MM.1S (cell line): ENCODE results near the gene CCSER2.

Experiments used
- DNase-seq: peaks from one replicate; pipeline ENCODE4 v3.0.0-alpha.2; 2015
- H2AFZ ChIP-seq: fragments of 300-600 bp; sonication (generic); 2 replicates; pipeline ENCODE4 v1.6.0; 2016; ENCODE audit warnings: antibody characterized with exemption, low read length
- H3F3A ChIP-seq: fragments of 300-600 bp; sonication (generic); 2 replicates; pipeline ENCODE4 v1.6.1; 2016; ENCODE audit warnings: mild to moderate bottlenecking, antibody characterized with exemption, low read length, moderate library complexity, mixed read lengths; ENCODE audit not compliant: insufficient read depth
- H3K27ac ChIP-seq: fragments of 300-600 bp; sonication (generic); 2 replicates; pipeline ENCODE4 v1.5.1; 2016; ENCODE audit warnings: mild to moderate bottlenecking, low read length
- H3K27me3 ChIP-seq: fragments of 300-600 bp; sonication (generic); replicated peaks from 2 replicates; pipeline ENCODE4 v1.6.0; 2016; ENCODE audit warnings: low read length; ENCODE audit not compliant: insufficient read depth
- H3K36me3 ChIP-seq: fragments of 300-600 bp; sonication (generic); replicated peaks from 2 replicates; pipeline ENCODE4 v1.6.1; 2016; ENCODE audit warnings: mild to moderate bottlenecking, low read length, mixed read lengths; ENCODE audit not compliant: insufficient read depth
- H3K4me1 ChIP-seq: fragments of 300-600 bp; sonication (generic); 2 replicates; pipeline ENCODE4 v1.6.1; 2016; ENCODE audit warnings: low read length, mixed read lengths
- H3K4me2 ChIP-seq: fragments of 300-600 bp; sonication (generic); 2 replicates; pipeline ENCODE4 v1.6.0; 2016; ENCODE audit warnings: low read depth, low read length
- H3K4me3 ChIP-seq: fragments of 300-600 bp; sonication (generic); 2 replicates; pipeline ENCODE4 v1.5.1; 2016; ENCODE audit warnings: low read length, mixed read lengths
- H3K79me2 ChIP-seq: fragments of 300-600 bp; sonication (generic); 2 replicates; pipeline ENCODE4 v1.6.1; 2016; ENCODE audit warnings: mixed run types, low read length, mixed read lengths
- H3K9ac ChIP-seq: fragments of 300-600 bp; sonication (generic); 2 replicates; pipeline ENCODE4 v1.6.1; 2016; ENCODE audit warnings: low read length, mixed read lengths
- H3K9me2 ChIP-seq: fragments of 300-600 bp; sonication (generic); replicated peaks from 2 replicates; pipeline ENCODE4 v1.6.1; 2016; ENCODE audit warnings: mild to moderate bottlenecking, low read length, mixed read lengths; ENCODE audit not compliant: insufficient read depth
- H3K9me3 ChIP-seq: fragments of 300-600 bp; sonication (generic); replicated peaks from 2 replicates; pipeline ENCODE4 v1.6.1; 2016; ENCODE audit warnings: mild to moderate bottlenecking, low read length, mixed read lengths; ENCODE audit not compliant: insufficient read depth
- H4K20me1 ChIP-seq: fragments of 300-600 bp; sonication (generic); 2 replicates; pipeline ENCODE4 v1.6.1; 2016; ENCODE audit warnings: mild to moderate bottlenecking, low read length, moderate library complexity, mixed read lengths; ENCODE audit not compliant: insufficient read depth
- EZH2 ChIP-seq: fragments of 300-600 bp; sonication (generic); optimal IDR thresholded peaks from 2 replicates; pipeline ENCODE3; 2017; ENCODE audit warnings: low read depth, mild to moderate bottlenecking, antibody characterized with exemption, low read length, mixed read lengths
- EZH2phosphoT487 ChIP-seq: fragments of 300-600 bp; sonication (generic); IDR thresholded peaks from 2 replicates; pipeline ENCODE4 v1.6.1; 2018; ENCODE audit warnings: antibody characterized with exemption, low read length
- TF ChIP-seq, protein P1 (sequence below): fragments of 300-600 bp; sonication (generic); IDR thresholded peaks from 2 replicates; pipeline ENCODE4 v1.5.1; 2016; ENCODE audit warnings: antibody characterized with exemption, low read length, mixed read lengths

CCSER2 gene

DNA sequence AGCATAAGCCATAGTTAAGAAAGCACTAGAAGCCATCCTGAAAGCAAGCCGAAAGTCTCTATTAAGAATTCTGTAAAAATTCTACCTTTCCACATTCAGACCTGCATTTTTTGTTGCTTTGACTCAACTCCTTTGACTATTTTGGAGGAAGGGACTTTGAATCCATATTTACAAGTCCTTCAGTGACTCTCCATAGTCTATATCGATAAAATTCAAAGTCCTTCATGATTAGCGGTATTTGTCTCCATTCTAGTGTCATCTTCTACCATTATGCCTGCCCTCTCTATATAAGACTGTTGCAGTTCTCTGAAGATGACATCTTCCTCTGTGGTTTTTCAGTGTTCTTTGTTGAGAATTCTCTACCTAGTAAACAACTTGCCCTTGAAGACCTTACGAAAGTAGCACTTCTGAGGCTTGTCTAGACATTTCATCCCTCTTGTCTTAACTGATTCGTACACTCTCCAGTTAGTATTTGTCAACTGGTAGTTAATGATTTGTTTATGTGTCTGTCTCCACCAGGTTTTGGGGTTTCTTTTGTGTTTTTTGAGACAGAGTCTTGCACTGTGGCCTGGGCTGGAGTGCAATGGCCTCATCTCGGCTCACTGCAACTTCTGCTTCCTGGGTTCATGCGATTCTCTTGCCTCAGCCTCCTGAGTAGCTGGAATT is 1.7 kb downstream of the CCSER2 start:
- TF ChIP-seq, protein P1, sequence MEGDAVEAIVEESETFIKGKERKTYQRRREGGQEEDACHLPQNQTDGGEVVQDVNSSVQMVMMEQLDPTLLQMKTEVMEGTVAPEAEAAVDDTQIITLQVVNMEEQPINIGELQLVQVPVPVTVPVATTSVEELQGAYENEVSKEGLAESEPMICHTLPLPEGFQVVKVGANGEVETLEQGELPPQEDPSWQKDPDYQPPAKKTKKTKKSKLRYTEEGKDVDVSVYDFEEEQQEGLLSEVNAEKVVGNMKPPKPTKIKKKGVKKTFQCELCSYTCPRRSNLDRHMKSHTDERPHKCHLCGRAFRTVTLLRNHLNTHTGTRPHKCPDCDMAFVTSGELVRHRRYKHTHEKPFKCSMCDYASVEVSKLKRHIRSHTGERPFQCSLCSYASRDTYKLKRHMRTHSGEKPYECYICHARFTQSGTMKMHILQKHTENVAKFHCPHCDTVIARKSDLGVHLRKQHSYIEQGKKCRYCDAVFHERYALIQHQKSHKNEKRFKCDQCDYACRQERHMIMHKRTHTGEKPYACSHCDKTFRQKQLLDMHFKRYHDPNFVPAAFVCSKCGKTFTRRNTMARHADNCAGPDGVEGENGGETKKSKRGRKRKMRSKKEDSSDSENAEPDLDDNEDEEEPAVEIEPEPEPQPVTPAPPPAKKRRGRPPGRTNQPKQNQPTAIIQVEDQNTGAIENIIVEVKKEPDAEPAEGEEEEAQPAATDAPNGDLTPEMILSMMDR, result no peak
- TF ChIP-seq EZH2, result no peak
- no peak for TF ChIP-seq EZH2phosphoT487
- Histone ChIP-seq H3K36me3 (no peaks in the 10 kb centered on the region), H3K27ac (no peak overlapping the region), H3K4me3 (peak overlapping the region; percentile 85; the same call in 1 of the 2 replicates), H3K79me2 (peaks cover 43% of the 10 kb centered on the region), H2AFZ (no peak overlapping the region), H3F3A (peaks cover 8% of the 10 kb centered on the region), H3K27me3 (no peaks in the 10 kb centered on the region), H3K9me2 (no peaks in the 10 kb centered on the region), H3K4me2 (peak overlapping the region; percentile 87), H4K20me1 (no peaks in the 10 kb centered on the region), H3K4me1 (peaks cover 19% of the 10 kb centered on the region), H3K9me3 (no peaks in the 10 kb centered on the region), H3K9ac (no peak overlapping the region; the same call in 1 of the 2 replicates)
- DNase-seq, result peak; percentile 23

DNA sequence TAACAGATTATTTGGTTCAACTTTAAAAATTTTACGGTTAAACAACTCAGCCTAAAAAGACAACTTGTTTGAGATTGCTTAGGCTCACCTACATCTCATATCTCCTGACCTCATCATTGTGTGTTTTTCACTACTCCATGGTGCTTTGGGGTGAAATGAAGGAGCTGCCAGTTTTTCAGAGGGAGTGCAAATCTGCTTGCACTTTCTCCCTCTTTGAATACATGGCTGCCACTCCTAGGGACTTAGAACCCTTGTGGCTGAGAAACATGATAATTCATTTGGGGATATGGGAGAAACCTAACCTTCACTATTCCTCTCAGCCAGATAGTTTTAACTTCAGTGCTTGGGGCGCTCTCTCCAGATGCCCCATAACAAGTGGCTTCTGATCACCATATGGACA is 2.7 kb downstream of the CCSER2 start:
- no peak overlapping the region for H2AFZ ChIP-seq
- H3K9me2 ChIP-seq, result no peaks in the 10 kb centered on the region
- TF ChIP-seq EZH2phosphoT487 (no peak), EZH2 (no peak)
- TF ChIP-seq, protein P1, result no peak
- H4K20me1 ChIP-seq, result no peaks in the 10 kb centered on the region
- peaks cover 53% of the 10 kb centered on the region for H3K79me2 ChIP-seq
- no peak overlapping the region for H3K4me3 ChIP-seq
- no peak overlapping the region for H3K27ac ChIP-seq
- no peak overlapping the region for H3K4me2 ChIP-seq
- no peaks in the 10 kb centered on the region for H3K9me3 ChIP-seq
- H3K36me3 ChIP-seq, result no peaks in the 10 kb centered on the region
- H3F3A ChIP-seq, result peaks cover 8% of the 10 kb centered on the region
- H3K9ac ChIP-seq, result no peak overlapping the region
- H3K4me1 ChIP-seq, result peaks cover 19% of the 10 kb centered on the region
- no peak for DNase-seq
- H3K27me3 ChIP-seq, result no peaks in the 10 kb centered on the region

DNA sequence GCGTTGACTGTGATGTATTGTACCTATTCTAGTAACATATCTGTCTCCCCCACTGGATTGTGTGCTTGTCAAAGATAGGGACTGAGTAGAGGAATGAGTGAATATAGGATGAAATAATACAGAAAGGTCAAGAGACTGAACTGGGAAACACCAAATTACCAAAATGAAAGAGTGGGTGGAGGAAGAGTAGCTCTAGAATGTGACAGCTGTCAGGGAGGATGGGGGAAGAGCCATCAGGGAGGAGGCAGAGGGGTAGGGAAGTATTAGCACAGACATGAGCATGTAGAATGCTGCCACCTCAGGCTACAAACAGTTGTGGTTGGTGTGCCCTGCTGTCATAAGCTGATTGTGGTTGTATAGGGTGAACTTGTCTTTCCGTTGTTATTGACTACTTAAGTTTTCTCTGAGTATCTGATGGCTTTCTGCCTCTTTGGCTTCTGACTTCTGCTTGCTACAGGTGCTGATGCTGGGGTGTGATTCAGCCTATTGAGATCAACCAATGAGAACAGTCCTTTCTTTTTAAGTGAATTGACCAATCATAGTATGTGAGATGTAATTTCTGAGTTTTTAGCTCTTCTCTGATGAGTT is 5.6 kb downstream of the CCSER2 start:
- no peaks in the 10 kb centered on the region for H3K9me2 ChIP-seq
- peak overlapping the region; percentile 4; the same call in 1 of the 2 replicates for H3K27ac ChIP-seq
- no peaks in the 10 kb centered on the region for H3K27me3 ChIP-seq
- peaks cover 8% of the 10 kb centered on the region for H3F3A ChIP-seq
- peaks cover 15% of the 10 kb centered on the region for H3K4me1 ChIP-seq
- peaks cover 71% of the 10 kb centered on the region for H3K79me2 ChIP-seq
- peak overlapping the region; percentile 21 for H3K4me2 ChIP-seq
- no peak overlapping the region for H3K9ac ChIP-seq
- H3K9me3 ChIP-seq, result no peaks in the 10 kb centered on the region
- H4K20me1 ChIP-seq, result no peaks in the 10 kb centered on the region
- peak; percentile 53 for DNase-seq
- H2AFZ ChIP-seq, result no peak overlapping the region
- TF ChIP-seq EZH2, result no peak
- TF ChIP-seq EZH2phosphoT487, result no peak
- TF ChIP-seq, protein P1, result no peak
- no peaks in the 10 kb centered on the region for H3K36me3 ChIP-seq
- no peak overlapping the region for H3K4me3 ChIP-seq
